Activated CD8-positive, alpha-beta memory T cell treated with anti-CD3 and anti-CD28 coated beads, Interleukin-2, amount 50 U/mL, for 1 hour (primary cell): Measurements from ENCODE around the gene OSER1.

Source experiments
- DNase-seq: peaks from one replicate; pipeline ENCODE4 v3.0.0-alpha.2; 2020; ENCODE audit errors: extremely low read depth

Gene OSER1

GRCh38 chr20:44174996-44175765 lies 35.4 kb downstream of the OSER1 start:
- no peak for DNase-seq

DNA sequence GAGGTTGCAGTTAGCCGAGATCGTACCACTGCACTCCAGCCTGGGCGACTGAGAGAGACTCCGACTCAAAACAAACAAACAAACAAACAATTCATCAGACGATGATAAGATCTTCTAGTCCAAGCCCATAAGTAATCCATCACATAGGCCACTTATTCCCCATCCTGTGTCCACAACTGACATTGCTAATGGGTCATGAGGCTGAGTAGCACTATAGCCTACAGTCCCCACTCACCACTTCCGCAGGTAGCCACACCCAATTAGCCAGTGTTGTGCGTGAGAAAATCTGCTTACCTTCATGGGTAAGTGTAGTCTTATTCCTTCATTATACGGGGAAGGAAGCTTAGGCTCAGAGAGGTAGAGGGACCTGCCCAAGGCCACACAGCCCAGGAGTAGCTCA lies 36.7 kb downstream of the OSER1 start:
- DNase-seq = no peak

DNA sequence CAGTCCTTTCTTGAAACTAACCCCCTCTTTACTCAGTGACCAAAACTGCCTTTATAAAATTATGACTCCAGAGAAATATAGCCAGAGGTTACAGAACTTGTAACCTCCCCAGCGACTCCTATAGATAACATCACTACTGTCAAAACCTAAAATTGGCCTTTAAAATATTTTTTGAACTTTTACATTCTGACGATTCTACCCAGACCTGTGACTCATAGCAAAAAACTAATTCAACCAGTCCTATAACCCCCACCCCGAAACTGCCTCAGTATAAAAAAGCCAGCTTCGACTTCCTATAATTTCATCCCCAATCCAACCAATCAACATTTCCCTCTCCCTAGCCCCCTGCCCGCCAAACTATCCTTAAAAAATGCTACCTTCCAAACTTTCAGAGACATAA lies 37.5 kb downstream of the OSER1 start:
- DNase-seq = no peak

DNA sequence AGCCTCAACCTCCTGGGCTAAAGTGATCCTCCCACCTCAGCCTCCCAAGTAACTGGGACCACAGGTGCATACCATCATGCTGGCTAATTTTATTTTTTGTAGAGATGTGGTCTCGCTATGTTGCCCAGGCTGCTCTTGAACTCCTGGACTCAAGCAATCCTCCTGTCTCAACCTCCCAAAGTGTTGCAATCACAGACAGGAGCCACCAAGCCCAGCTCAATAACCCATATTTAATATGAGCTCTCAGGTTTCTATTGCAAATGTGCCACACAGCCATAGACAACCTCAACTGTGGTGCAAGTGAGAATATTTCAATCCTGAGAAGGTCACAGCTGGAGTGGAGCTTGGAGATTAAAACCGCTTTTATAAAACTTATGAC lies 38.0 kb downstream of the OSER1 start:
- DNase-seq = no peak

DNA sequence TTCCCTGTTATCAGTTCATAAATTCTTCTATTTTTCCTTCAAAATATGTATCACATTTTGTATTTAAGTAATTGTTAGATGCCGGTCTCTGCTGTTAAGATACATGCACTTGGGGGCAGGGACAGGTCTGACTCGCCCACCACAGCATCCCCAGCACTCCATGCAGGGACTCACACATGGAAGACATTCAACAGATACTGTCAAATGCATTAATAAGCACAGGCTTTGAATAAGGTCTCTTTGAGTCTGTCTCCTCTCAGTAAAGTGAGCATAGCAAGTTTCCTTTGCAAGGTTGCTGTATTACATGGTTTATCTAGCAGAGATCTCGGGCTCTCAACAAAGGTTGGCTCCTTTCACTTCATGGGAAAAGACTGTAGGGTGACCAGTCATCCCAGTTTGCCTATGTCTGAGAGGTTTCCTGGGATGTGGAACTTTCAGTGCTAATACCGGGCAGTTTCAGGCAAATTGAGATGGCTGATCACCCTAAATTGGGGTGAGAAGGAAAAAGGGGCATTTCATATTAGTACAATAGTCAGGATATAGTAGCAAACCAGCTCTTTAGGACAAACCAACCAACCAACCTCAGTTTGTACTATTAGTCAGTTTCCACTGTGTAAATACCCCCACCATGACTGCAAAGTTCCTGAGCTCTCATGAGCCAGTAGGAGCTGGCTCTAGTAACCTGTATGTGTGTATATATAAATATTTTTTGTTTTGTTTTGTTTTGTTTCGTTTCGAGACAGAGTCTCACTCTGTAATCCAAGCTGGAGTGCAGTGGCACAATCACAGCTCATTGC lies 38.6 kb downstream of the OSER1 start:
- no peak for DNase-seq

GRCh38 chr20:44170816-44171410 lies 39.7 kb downstream of the OSER1 start:
- no peak for DNase-seq

DNA sequence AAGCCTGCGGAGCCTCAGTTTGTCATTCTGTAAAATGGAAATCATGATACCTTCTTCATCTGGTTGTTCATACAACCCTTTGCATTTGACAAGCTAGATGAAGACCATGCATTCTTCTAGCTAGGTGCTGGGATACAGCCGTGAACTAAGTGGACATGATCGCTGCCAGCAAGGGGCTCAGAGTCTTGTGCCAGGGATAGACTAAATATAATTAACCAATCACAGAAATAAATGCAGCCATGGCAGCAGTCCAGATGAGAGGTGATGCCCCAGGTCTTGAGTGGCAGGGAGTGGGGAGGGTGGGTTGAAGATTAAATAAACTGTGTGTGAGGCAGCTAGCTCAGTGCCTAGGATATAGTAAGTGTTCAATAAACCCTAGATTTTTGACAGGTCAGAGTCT lies 42.8 kb downstream of the OSER1 start:
- DNase-seq = no peak

- no peak for DNase-seq
Observed at GRCh38 chr20:44166477-44166876, 44.1 kb downstream of the OSER1 start.

DNA sequence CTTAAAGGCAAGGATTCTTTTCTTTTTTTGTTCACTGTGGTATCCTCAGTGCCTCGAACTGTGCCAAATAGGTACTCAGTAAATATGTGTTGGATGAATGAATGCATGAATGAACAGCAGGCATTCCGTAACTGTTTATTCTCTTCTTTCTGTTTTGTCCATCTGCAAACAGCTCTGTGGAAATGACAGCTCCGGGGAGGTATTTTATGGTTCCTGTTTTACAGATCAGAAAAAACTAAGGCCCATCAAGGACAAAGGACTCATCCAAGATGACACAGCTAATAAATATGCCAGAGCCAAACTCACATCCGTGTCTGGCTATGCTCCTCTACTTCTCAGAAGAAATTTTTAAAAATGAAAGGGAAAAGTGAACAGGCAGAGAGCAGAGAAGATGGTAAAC lies 44.6 kb downstream of the OSER1 start:
- DNase-seq = no peak

DNA sequence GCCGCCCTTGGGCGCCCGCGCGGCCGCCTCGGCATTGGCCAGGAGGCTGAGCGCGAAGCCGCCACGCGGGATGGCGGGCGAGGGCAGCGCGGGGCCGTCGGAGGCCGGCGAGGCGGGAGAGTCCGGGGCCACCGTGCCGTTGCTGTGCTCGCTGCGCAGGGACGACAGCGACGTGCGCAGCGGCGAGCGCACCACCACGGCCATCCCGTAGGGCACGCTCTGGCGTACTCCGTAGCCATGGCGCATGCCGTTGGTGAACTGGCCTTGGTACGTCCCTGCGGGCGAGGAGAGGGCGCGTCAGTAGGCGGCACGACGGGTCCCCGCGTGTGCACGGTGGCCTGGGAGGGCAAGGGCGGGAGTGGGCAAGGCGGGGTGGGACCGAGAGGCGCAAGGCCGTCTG lies 50.4 kb downstream of the OSER1 start:
- no peak for DNase-seq

DNA sequence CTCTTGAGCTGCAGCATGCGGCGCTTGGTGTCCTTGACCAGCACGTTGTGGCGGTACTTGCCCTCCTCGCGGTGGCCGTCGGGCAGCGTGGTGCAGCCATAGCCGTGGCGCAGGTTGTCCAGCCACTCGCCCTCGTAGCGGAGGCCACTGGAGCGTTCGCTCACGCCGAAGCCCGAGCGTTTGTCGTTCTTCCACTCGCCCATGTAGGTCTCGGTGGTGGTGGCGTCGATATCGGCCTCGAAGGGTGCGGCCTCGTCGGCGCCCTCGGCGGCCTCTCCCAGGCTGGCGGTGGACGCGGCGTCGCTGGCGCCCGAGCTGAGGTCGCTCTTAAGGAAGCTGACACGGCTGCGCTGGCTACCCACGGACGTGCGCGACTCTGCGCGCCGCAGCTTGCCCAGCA lies 50.9 kb downstream of the OSER1 start:
- DNase-seq = no peak

- DNase-seq = no peak
Observed at GRCh38 chr20:44159125-44159524, 51.4 kb downstream of the OSER1 start.

- no peak for DNase-seq
Observed at GRCh38 chr20:44157061-44157460, 53.5 kb downstream of the OSER1 start.

DNA sequence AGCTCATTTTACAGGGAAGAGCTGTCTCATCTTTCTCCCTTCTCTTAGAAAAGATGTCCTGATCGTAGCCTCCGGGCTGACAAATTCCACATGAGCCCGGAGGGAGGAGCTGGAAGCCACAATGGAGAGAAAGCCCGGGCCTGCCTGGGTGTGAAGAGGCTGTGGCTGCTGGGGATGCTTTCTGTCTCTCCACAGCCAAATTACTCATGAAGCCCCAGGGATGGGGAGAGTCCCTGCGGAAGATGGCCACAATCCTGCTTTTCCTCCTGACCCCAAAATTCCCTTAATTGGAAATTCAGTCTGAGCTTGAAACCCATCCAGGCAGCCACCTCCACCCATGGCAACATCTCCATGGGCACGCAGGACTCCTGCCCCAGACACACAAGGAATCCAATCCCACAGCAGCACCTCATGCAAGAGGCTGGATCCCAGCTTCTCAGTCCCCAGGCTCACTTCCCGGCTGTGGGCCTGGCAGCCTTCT lies 56.0 kb downstream of the OSER1 start:
- no peak for DNase-seq

DNA sequence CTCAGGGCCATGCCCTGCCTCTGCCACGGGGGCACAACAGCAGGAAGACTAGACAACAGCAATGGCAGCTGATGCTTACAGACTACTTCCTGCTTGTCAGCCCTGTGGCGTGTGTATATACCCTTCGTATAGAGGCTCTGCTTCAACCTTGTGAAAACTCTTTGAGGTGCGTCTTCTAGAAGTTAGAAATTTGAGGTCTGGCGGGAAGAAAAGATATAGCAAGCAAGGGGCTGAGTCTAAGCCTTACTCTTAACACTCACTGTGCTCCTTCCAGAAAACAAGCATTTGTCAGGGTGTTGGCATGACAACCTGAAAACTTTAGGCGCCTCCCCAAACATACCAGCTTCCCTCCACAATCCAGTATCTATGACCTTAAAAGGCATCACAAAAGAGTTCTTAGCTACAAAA lies 56.9 kb downstream of the OSER1 start:
- no peak for DNase-seq

GRCh38 chr20:44151621-44152416 lies 58.8 kb downstream of the OSER1 start:
- no peak for DNase-seq

DNA sequence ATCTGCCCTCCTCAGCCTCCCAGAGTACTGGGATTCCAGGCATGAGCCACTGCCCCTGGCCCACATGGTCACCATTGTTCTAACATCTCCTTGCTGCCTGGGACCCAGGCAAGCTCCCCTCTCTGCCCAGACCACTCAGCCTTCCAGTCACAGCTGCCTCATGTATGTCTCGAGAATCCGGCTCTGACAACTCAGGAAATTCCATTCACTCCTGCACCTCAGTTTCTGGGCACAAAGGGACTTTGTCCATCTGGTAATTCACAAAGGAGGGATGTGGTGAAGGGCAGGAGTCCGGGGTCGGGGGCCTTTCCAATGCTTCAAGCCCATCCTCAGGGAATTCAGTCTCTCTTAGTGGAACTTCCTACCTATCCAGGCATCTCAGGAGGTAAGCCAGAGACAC lies 64.3 kb downstream of the OSER1 start:
- DNase-seq = no peak
